Skin of body (tissue), 2 donors: Measurements from ENCODE around the gene SORCS2. TPM values are rescaled to one million over a fixed set of nuclear protein-coding genes. Genes with fewer than 3 reads are reported as not detected.

Source experiments
- DNase-seq: peaks from one replicate; lab custom pipeline; 2025; lab: John Stamatoyannopoulos, UW
- total RNA-seq: library from RNA; depleted of rRNA; stranded (reverse); fragments of >200 nt; gene quantifications from one replicate; pipeline ENCODE4 v1.2.3, GENCODE V29; 2014

SORCS2 gene
- total RNA-seq, 1 donor from 2014 or later = 5.8 TPM

- DNase-seq = no peak
These were observed 507.5 kb downstream of the SORCS2 start for GRCh38 chr4:7699825-7700224.

GRCh38 chr4:7700665-7701064, 508.3 kb downstream of the SORCS2 start:
- DNase-seq = no peak

GRCh38 chr4:7701866-7702649, 509.7 kb downstream of the SORCS2 start:
- DNase-seq = no peak

- no peak for DNase-seq
These were observed 511.4 kb downstream of the SORCS2 start for GRCh38 chr4:7703688-7704087.

- DNase-seq = no peak
These were observed 511.8 kb downstream of the SORCS2 start for GRCh38 chr4:7704091-7704490.

GRCh38 chr4:7704625-7705024, 512.3 kb downstream of the SORCS2 start:
- DNase-seq = no peak

- DNase-seq = no peak
These were observed 512.7 kb downstream of the SORCS2 start for GRCh38 chr4:7705062-7705461.

- no peak for DNase-seq
These were observed 513.3 kb downstream of the SORCS2 start for GRCh38 chr4:7705593-7705992.

GRCh38 chr4:7708238-7708637, 515.9 kb downstream of the SORCS2 start:
- no peak for DNase-seq

GRCh38 chr4:7708981-7709380, 516.6 kb downstream of the SORCS2 start:
- no peak for DNase-seq

- DNase-seq = no peak
These were observed 517.1 kb downstream of the SORCS2 start for GRCh38 chr4:7709431-7709830.

GRCh38 chr4:7710126-7710525, 517.8 kb downstream of the SORCS2 start:
- no peak for DNase-seq

- DNase-seq = no peak
These were observed 518.4 kb downstream of the SORCS2 start for GRCh38 chr4:7710576-7711306.

- DNase-seq = no peak
These were observed 519.1 kb downstream of the SORCS2 start for GRCh38 chr4:7711307-7711963.

- no peak for DNase-seq
These were observed 519.8 kb downstream of the SORCS2 start for GRCh38 chr4:7712021-7712671.

- no peak for DNase-seq
These were observed 521.4 kb downstream of the SORCS2 start for GRCh38 chr4:7713757-7714156.

- no peak for DNase-seq
These were observed 521.8 kb downstream of the SORCS2 start for GRCh38 chr4:7714176-7714575.

- DNase-seq = no peak
These were observed 522.4 kb downstream of the SORCS2 start for GRCh38 chr4:7714738-7715137.

- no peak for DNase-seq
These were observed 523.1 kb downstream of the SORCS2 start for GRCh38 chr4:7715271-7716009.

GRCh38 chr4:7716010-7716721, 523.8 kb downstream of the SORCS2 start:
- no peak for DNase-seq
